Measurements from ENCODE around the gene GABARAP.

DNA sequence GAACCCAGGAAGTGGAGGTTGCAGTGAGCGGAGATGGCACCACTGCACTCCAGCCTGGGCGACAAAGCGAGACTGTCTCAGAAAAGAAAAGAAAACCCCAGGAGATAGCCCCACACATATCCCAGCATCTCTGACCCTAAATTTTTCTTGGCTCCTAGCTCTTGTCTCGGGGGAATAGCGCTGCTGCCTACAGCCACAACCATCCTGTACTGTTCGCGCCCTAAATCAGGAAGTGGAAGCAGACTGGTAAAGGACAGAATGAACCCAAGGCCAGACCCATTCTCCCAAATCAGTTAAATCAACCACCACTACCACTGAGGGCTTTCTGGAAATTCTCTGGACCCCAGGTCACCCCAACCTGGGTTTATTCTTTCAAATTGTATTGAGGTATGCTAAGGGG lies 7.6 kb upstream of the GABARAP start:
- TF ChIP-seq EZH2 (IDR thresholded peaks at IDR 0.05; ENCODE audit: insufficient read depth, poor library complexity, severe bottlenecking) (no peak), EZH2phosphoT487 (IDR thresholded peaks at IDR 0.05; ENCODE audit: insufficient read depth, low read depth) (no peak)
